Tibial nerve (tissue), 4 donors: ENCODE data around the gene GRIN1. TPM values are rescaled to one million over a fixed set of nuclear protein-coding genes. Genes with fewer than 3 reads are reported as not detected.

Experiments used
- DNase-seq, 2 donors: peaks; one replicate each; pipeline ENCODE4 v3.0.0-alpha.2; 2019; ENCODE audit warnings: low spot score in 2 of 2
- H3K27ac ChIP-seq, 4 donors: fragments of 200-600 bp; sonication (generic) in 3 of 4; one replicate each; pipeline ENCODE4 v1.5.1; 2017 to 2019; ENCODE audit warnings: mild to moderate bottlenecking in 1 of 4
- H3K27me3 ChIP-seq, 2 donors: fragments of 200-600 bp; sonication (generic) in 1 of 2; one replicate each; pipeline versions ENCODE4 v1.5.1 to v1.6.0; 2017 to 2019
- H3K36me3 ChIP-seq, 3 donors: fragments of 200-600 bp; sonication (generic); one replicate each; pipeline ENCODE4 v1.5.1; 2018 to 2019
- H3K4me1 ChIP-seq, 4 donors: fragments of 200-600 bp; sonication (generic) in 3 of 4; one replicate each; pipeline ENCODE4 v1.5.1; 2017 to 2019
- H3K4me3 ChIP-seq, 4 donors: fragments of 200-600 bp; sonication (generic) in 3 of 4; one replicate each; pipeline ENCODE4 v1.5.1; 2017 to 2019; ENCODE audit warnings: mild to moderate bottlenecking in 1 of 4, moderate library complexity in 1 of 4
- H3K9me3 ChIP-seq, 4 donors: fragments of 200-600 bp; sonication (generic) in 3 of 4; one replicate each; pipeline ENCODE4 v1.5.1; 2017 to 2019
- EP300 ChIP-seq, 2 donors: sonication (generic); formaldehyde crosslinking; IDR thresholded peaks; one replicate each; pipeline ENCODE4 v1.6.1; 2017; ENCODE audit warnings: antibody characterized with exemption in 2 of 2, mild to moderate bottlenecking in 1 of 2
- POLR2A ChIP-seq, 2 donors: fragments of 450-650 bp; IDR thresholded peaks; one replicate each; pipeline ENCODE4 v1.6.1; 2017; ENCODE audit warnings: antibody characterized with exemption in 2 of 2, mild to moderate bottlenecking in 2 of 2, moderate library complexity in 2 of 2
- WGBS, 2 donors: methylation state at CpG; one replicate each; pipeline ENCODE4 v1.1.5; 2018; 5-methylcytosine and 5-hydroxymethylcytosine counted together
- total RNA-seq, 4 donors: library from RNA; depleted of rRNA; stranded (reverse); fragments of >200 nt; gene quantifications; one replicate each; pipeline ENCODE4 v1.1.0, GENCODE V29; 2016
- TF ChIP-seq, protein P1 (sequence below), 5 experiments: fragments of 200-600 bp in 3 of 5; fragments of 450-650 bp in 2 of 5; sonication (generic) in 3 of 5; IDR thresholded peaks; one replicate each; pipeline ENCODE4 v1.5.1; 2016 to 2019; ENCODE audit warnings: antibody characterized with exemption in 5 of 5, mild to moderate bottlenecking in 3 of 5, moderate library complexity in 2 of 5

Gene GRIN1
- total RNA-seq, 4 donors from 2014 or later, result 0.21 TPM; not detected in 3

GRCh38 chr9:137159105-137160053 lies 20.4 kb downstream of the GRIN1 start:
- TF ChIP-seq POLR2A (IDR thresholded peaks at IDR 0.05) (no peak), EP300 (IDR thresholded peaks at IDR 0.05) (no peak)
- TF ChIP-seq, protein P1, sequence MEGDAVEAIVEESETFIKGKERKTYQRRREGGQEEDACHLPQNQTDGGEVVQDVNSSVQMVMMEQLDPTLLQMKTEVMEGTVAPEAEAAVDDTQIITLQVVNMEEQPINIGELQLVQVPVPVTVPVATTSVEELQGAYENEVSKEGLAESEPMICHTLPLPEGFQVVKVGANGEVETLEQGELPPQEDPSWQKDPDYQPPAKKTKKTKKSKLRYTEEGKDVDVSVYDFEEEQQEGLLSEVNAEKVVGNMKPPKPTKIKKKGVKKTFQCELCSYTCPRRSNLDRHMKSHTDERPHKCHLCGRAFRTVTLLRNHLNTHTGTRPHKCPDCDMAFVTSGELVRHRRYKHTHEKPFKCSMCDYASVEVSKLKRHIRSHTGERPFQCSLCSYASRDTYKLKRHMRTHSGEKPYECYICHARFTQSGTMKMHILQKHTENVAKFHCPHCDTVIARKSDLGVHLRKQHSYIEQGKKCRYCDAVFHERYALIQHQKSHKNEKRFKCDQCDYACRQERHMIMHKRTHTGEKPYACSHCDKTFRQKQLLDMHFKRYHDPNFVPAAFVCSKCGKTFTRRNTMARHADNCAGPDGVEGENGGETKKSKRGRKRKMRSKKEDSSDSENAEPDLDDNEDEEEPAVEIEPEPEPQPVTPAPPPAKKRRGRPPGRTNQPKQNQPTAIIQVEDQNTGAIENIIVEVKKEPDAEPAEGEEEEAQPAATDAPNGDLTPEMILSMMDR (IDR thresholded peaks at IDR 0.05), result no peak
- 35% methylated on average over 14 of the region's 14 CpGs for WGBS, 2 donors
- H3K27me3 ChIP-seq, result peaks cover 2 to 100% of the 10 kb centered on the region in 2 donors

GRCh38 chr9:137160054-137160425 lies 21.1 kb downstream of the GRIN1 start:
- DNase-seq, result no peak
- Histone ChIP-seq H3K27me3 (peaks cover 2 to 100% of the 10 kb centered on the region in 2 donors), H3K36me3 (no peaks in the 10 kb centered on the region), H3K4me3 (no peak overlapping the region), H3K4me1 (peaks cover 0 to 42% (median 14%) of the 10 kb centered on the region in 4 donors), H3K27ac (no peak overlapping the region), H3K9me3 (no peaks in the 10 kb centered on the region)
- WGBS, 2 donors, result 61 to 69% methylated on average over 12 to 15 of the region's 17 CpGs
- TF ChIP-seq POLR2A (IDR thresholded peaks at IDR 0.05) (no peak), EP300 (IDR thresholded peaks at IDR 0.05) (no peak)
- TF ChIP-seq, protein P1 (IDR thresholded peaks at IDR 0.05), result no peak

More at GRCh38 chr9:137159105-137160053, 20.4 kb downstream of the GRIN1 start:
- Histone ChIP-seq H3K36me3 (no peaks in the 10 kb centered on the region), H3K27ac (no peak overlapping the region), H3K4me1 (peaks cover 0 to 42% (median 14%) of the 10 kb centered on the region in 4 donors), H3K4me3 (no peak overlapping the region), H3K9me3 (no peaks in the 10 kb centered on the region)
- DNase-seq, result no peak

- 31 to 34% methylated on average over 30 to 44 of the region's 56 CpGs for WGBS, 2 donors
- DNase-seq, result no peak
- TF ChIP-seq POLR2A (IDR thresholded peaks at IDR 0.05) (no peak), EP300 (IDR thresholded peaks at IDR 0.05) (no peak)
- TF ChIP-seq, protein P1 (IDR thresholded peaks at IDR 0.05), result no peak
These were observed 22.0 kb downstream of the GRIN1 start for GRCh38 chr9:137160716-137161557.

GRCh38 chr9:137161558-137162486 lies 22.9 kb downstream of the GRIN1 start:
- TF ChIP-seq, protein P1 (IDR thresholded peaks at IDR 0.05), result no peak
- no peak for TF ChIP-seq EP300 (IDR thresholded peaks at IDR 0.05)
- no peak for TF ChIP-seq POLR2A (IDR thresholded peaks at IDR 0.05)
- Histone ChIP-seq H3K36me3 (no peaks in the 10 kb centered on the region), H3K4me1 (peaks cover 0 to 36% (median 12%) of the 10 kb centered on the region in 4 donors), H3K4me3 (no peak overlapping the region), H3K27me3 (peaks cover 6 to 100% of the 10 kb centered on the region in 2 donors), H3K27ac (no peak overlapping the region), H3K9me3 (no peaks in the 10 kb centered on the region)
- no peak for DNase-seq
- 3 to 10% methylated on average over 6 to 20 of the region's 71 CpGs for WGBS, 2 donors

More at GRCh38 chr9:137160716-137161557, 22.0 kb downstream of the GRIN1 start:
- no peak overlapping the region for H3K4me3 ChIP-seq
- H3K4me1 ChIP-seq, result peaks cover 0 to 42% (median 14%) of the 10 kb centered on the region in 4 donors
- no peaks in the 10 kb centered on the region for H3K9me3 ChIP-seq
- H3K27me3 ChIP-seq, result peaks cover 2 to 100% of the 10 kb centered on the region in 2 donors
- no peaks in the 10 kb centered on the region for H3K36me3 ChIP-seq
- no peak overlapping the region for H3K27ac ChIP-seq
